Muscle of back (tissue), 11 donors: ENCODE data around the gene TANGO6. TPM values are rescaled to one million over a fixed set of nuclear protein-coding genes. Genes with fewer than 3 reads are reported as not detected.
A peak's percentile ranks its signal among the peaks of the same experiment; 100 is the strongest.
"Not testable (repeated sequence)": the region's sequence is repeated elsewhere in the genome, so short reads cannot be mapped to it uniquely, and the experiment has no call there.

Experiments used
- DNase-seq, 3 donors: peaks; one replicate each; pipeline versions ENCODE4 v3.0.0 to v3.0.0-alpha.2; 2013
- polyA plus RNA-seq, 10 donors: library from polyadenylated mRNA; unstranded; fragments of 120-200 nt; gene quantifications; one replicate each; pipeline ENCODE4 v1.2.1, GENCODE V29; 2013; ENCODE audit not compliant: insufficient read length in 10 of 10

Gene TANGO6
- polyA plus RNA-seq, 10 donors: 4.7 to 7.9 (median 6.3) TPM

DNA sequence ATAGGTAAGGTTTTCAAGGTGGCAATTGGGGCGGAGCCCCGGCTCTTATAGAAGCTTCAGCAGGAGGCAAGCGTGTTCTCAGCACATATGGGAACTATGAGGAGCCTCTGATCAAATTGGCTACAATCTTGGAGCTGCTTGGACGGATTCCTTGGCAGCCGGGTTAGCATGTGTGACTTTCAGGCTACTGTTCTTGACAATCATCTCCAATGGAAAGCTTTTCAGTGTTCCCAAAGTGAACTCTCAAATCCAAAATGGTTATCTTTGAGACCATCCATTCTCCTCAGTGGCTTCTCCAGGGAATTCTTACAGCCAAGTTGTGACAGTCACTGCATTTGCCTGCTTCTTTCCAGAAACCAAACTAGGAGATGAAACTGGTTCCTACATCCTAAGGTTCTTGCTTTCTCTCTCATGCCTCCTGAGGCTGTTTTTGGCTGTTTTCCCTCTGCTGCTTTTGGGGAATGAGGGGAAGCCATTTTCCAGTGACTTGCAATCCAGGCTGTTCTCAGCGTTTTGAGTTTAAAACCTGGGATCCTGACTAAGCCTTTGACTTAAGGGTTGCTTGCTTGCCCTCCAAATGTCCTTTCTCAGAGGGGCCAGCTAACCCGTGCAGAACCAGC is 273.0 kb downstream of the TANGO6 start:
- DNase-seq: no peak

DNA sequence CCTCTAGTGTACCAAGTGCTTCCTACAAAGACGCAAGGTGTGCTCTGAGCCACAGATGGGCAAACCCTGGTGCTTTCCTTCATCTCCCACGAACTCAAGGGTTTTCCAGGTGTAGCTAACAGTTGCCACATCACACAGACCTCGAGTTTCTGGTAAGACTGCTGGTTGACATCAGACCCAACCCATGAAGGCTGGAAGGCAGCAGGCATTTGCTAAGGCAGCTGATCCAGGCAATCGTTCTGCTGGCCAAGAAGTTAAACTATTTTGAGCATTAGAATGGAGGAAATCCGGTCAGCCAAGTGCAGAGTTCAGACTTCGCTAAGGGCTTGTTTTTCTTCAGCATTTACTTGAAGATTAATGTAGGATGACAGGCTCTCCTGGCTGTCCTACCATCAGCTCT is 273.6 kb downstream of the TANGO6 start:
- no peak for DNase-seq

DNA sequence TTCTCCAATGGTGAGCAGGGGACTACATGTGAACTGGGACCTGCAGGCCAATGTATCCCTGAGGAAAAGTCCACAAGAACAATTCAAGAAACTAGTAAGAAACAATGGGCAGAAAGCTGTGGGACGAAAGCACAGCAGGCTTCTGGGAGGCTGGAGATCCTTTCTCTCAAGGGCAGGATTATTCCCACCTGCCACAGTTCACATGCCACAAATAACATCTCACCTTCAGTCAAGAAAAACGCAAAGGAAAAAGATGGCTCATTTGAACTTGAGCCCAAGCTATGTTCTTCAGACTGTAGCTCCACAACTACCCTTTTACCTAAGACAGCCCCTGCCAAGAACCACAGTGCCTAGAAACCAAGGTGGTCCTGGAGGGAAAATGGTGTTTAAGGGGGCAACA is 275.1 kb downstream of the TANGO6 start:
- no peak for DNase-seq

DNA sequence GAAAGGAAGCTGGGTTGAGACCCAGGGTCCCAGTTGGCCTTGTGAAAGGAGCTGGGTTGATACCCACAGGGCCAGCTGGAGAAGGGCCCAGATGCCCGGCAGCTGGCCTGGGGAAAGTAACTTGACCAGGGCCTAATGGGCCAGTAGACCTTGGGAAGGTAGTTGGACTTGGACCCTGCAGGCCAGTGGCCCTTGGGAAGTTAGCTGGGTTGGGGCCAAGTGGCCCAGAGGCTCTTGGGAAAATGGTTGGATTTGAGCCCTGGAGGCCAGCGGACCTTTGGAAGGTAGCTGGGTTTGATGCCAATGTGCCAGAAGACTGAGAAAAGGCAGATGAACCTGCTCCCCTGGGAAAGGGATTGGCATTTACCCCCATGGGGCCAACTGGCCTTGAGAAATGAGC is 275.7 kb downstream of the TANGO6 start:
- DNase-seq: no peak

DNA sequence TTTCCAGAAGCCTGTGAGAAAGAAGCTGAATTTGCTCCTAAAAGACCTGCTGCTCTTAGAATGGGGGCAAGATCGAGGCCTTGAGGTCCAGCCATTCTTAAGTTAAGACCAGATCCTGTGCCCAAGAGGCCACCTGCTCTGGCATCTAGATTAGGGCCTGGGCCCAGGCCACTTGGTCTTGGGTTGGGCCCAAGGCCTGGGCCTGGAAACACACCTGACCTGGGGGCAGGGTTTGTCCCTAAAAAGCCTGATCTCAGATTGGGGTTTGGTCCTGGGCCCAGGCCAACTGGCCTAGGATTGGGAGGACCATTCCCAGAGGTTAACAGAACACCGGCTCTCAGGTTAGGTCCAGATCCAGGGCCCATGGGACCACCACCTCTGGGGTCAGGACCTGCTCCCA is 276.2 kb downstream of the TANGO6 start:
- no peak for DNase-seq

DNA sequence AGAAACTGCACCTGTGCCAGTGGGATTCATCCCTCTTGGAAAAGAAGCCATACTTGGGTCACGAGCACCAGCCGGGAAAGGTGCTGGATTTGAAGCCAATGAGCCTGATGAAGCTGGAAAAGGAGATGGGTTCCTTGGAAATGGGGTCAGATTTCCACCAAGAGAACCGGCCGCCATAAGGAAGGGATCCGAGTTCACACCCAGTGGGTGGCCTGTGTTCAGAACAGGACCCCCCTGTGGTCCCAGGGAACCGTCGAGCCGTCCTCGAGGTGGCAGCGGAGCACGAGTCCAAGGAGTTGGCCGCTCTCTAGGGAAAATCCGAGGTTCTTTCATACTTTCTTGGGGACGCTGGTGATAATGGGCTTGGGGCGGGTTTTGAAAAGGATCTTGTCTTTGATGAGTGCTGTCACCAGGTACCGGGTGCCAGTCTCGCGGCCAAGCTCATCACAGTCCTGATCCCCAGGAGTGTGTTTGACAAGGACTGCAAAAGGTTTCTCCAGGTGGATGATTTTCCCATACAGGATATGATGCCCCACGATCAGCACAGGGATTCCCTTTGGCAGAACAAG is 276.8 kb downstream of the TANGO6 start:
- DNase-seq: no peak

DNA sequence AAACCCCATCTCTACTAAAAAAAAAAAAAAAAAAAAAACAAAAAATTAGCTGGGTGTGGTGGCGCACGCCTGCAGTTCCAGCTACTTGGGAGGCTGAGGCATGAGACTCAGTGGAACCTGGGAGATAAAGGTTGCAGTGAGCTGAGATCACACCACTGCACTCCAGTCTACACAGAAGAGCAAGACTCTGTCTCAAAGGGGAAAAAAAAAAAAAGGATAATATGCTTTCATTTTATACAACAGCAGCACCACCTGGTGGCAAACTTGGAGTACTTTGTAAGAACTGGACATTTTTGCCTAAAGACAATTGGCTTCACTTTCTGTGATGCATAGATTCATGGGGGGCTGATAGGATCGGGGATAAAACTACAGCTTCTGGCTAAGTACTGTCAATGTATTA is 280.6 kb downstream of the TANGO6 start:
- peak; percentile 54 to 74 (median 58) for DNase-seq

DNA sequence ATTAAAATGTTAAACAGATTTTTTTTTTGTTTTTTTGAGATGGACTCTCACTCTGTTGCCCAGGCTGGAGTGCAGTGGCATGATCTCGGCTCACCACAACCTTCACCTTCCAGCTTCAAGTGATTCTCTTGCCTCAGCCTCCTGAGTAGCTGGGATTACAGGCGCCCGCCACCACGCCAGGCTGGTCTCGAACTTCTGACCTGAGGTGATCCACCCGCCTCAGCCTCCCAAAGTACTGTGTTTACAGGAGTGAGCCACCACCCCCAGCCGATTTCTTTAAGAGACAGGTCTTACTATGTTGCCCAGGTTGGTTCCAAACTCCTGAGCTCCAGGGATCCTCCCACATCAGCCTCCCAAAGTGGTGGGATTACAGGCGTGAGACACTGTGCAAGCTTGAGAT is 281.1 kb downstream of the TANGO6 start:
- DNase-seq: not testable (repeated sequence)

DNA sequence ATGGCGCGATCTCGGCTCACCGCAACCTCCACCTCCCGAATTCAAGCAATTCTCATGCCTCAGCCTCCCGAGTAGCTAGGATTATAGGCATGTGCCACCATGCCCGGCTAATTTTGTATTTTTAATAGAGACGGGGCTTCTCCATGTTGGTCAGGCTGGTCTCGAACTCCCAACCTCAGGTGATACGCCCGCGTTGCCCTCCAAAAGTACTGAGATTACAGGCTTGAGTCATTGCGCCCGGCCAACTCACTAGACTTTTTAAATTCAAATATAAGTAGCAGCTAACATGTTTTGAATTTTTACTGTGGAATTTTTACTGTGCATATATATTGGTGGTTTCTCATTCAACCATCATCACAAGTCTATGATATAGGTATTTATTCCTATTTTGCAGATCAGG is 281.6 kb downstream of the TANGO6 start:
- DNase-seq: not testable (repeated sequence)

DNA sequence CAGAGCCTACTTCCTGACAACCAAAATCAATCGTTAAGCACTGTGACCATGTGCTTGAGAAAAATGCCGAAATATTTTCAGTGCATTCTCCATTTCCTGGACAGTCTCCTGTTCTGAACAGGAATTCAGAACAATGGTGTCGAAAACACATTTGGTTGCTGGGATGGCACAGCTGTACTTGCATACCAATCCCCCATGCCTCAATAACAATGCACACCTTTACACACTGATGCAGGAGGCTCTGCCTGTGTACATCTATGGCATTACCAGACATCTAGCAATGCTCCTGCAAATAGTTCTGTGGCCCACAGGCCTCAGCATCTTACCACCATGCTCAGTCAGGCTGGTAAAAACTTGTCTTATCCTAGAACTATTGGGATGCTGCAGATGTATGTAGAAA is 282.9 kb downstream of the TANGO6 start:
- no peak for DNase-seq

DNA sequence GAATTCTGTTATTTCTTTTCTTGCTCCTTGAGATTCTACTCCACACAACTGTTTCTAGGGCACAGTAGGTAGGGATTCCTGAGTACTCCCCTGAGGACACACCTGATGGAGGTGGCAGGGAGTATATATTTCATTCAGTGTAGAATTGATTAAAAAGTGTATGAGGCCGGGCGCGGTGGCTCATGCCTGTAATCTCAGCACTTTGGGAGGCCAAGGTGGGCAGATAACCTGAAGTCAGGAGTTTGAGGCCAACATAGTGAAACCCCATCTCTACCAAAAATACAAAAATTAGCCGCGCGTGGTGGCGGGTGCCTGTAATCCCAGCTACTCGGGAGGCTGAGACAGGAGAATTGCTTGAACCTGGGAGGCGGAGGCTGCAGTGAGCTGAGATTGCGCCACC is 283.5 kb downstream of the TANGO6 start:
- not testable (repeated sequence) for DNase-seq

DNA sequence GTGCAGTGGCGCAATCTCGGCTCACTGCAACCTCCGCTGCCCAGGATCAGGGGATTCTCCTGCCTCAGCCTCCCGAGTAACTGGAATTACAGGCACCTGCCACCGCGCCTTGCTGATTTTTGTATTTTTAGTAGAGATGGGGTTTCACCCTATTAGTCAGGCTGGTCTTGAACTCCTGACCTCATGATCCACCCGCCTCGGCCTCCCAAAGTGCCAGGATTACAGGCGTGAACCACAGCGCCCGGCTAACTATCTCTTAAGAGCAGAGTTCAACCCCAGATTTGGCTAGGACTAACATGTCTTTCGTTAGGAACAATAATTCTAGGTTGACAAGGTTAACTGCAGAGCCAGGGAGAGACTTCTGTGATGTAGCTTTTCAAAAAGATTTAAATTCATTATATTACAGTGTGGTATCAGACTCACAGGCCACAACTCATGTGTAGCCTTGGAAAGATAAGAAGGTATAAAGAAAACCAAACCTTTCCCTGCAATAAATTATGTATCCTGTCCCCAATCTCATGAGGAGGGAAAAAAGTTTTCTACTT is 284.7 kb downstream of the TANGO6 start:
- no peak for DNase-seq

DNA sequence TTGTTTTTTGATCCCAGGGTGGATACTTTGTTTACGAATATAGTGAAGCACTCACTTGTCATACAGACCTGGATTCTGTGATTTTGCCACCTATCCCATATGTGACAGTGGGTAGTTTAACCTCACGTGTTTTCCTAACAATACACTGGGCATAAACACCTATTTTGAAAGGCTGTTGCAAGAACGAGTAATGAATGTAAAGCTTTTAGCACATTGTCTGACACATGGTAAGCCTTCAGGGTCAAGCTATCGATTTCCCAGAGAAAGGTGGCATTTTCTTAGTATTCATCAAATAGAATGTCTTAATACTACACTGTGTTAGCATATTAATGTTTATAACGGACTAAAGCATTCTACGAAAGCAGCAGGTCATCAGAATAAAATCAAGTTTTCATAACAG is 287.1 kb downstream of the TANGO6 start:
- DNase-seq: no peak

DNA sequence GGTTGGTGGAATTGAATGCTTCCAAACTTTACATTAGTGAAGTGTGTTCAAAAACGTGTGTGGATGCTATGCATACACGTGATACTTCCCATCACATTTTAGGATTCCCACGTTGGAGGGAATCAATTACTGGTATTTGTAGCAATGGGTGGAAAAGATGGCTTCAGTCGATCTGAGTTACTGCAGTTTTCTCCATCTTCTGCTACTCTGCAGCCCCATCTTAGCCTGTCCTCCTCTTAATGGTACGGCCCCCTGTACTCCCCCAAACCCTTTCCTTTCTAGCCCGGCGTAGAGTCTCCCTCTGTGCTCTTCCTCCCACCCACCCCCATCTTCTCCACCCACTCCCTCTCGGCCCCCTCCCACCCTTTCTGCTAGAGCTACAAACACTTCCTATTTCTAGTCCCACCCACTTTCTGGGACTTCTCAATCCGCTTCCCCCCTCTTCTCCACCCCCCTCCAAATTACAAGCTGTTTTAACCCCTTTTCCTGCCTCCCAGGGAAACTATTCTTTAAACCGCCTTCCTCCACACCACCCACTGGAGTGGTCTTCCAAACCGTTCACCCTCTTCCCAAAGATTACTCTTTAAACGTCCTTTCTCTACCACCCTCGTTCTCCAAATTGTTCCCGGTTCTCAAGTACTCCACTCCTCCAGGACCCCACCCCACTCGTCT is 288.0 kb downstream of the TANGO6 start:
- peak; percentile 33 to 75 (median 58) for DNase-seq

DNA sequence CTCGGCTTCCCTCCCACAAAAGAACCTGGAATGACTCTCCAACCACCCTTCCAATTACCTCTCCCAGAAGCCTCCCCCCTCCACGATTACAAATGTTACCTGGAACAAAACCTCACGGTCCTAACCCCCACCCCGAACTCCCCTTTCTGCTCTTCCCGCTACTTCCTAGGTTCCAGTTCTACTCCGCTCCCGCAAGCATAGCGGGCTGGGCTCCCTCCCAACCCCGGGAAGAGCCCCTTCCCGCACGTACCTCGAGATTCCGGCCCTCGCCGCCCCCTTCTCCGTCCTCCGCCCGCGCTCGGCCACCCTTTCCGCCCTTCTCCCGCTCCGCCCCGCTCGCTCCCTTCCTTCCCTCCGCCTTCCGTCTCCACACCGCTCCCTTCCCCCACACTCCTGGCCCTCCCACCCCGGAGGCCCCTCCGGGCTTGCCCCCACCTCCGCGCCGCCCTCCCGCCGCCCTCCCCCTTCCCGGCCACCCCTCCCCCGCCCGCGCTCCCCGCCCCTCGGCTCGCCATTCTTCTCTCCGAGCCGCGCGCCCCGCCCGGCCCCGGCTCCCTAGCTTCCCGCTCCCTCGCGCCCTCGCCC is 288.6 kb downstream of the TANGO6 start:
- peak; percentile 75 to 92 (median 88) for DNase-seq

DNA sequence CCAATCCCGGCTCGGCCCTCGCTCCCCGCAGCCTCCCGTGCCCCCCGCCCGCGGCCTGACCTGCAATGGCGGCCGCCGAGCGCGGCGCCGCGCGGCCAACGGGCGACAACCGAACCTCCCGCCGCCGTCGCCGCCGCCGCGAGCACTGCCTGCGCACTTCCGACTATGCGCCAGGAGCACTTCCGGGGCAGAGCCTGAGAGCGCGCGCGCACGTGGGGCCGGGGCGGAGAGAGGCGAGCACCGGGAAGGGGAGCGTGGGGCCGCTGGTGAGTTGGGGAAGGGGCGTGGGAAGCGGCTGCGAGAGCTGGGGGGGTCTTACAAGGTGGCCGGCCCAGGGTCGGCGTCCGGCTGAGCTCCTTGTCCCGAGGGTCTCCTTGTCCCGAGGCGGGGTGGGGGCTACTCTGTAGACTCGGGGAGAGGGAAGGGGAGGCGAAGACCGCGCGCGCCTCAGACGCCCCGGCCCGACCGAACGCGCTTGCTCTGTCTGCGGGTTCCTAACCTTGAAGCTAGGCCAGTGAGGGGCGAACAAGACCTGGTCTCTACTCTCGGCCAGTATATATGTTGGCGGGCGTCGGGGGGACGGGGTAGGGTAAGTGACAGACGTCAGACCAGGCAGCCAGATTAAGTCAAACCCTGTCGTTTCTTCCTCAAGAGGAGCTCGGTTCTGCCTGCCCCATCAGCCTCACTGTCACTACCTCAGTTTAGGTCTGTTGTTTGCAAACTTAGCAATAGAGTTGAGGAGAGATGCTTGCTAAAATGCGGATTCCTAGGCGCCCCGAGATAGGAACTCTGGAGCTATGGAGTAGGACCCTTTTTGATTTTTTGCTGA is 289.3 kb downstream of the TANGO6 start, which contains the start of the genes CHTF8 and UTP4:
TSS of gene CHTF8 (minus strand) at position 165 of the 829 bp plus-strand sequence. CDS start 11,130 bp downstream, outside the sequence.
TSS of gene UTP4 (plus strand) at position 226 of the 829 bp plus-strand sequence. CDS start 811 bp downstream, outside the sequence.
- peak; percentile 79 to 94 (median 88) for DNase-seq

DNA sequence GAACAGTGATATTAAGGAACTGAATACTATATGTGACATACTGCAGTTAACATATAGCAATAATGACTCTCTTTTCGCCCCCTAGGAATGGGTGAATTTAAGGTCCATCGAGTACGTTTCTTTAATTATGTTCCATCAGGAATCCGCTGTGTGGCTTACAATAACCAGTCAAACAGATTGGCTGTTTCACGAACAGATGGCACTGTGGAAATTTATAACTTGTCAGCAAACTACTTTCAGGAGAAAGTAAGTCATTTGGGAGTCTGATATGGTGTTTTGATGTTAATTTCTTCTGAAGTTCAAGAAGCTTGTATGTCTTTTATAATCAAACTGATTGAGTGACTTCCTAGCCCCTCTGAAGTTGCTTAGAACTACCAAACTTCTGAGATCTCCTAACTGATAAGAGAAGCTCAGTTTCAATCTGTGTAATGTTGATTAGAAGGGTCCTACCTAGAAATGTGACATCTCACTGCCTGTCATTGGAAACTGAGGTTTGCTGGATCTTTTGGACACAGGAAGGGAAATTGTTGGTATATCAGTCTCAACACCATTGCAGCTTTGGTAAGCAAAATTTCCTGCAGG is 290.1 kb downstream of the TANGO6 start:
- no peak for DNase-seq
